Measurements from ENCODE around the gene SLC9A5. TPM values are rescaled to one million over a fixed set of nuclear protein-coding genes. Genes with fewer than 3 reads are reported as not detected.

The SLC9A5 gene
- total and polyA plus RNA-seq, 2 donors = 0.29 to 0.32 TPM

GRCh38 chr16:67265834-67266233, 17.1 kb downstream of the SLC9A5 start:
- DNase-seq (ENCODE audit: extremely low spot score) = no peak
- Histone ChIP-seq H3K36me3 (ENCODE audit: insufficient read depth) (no peaks in the 10 kb centered on the region), H3K4me3 (ENCODE audit: low read depth, low read length) (no peak overlapping the region), H3K27ac (ENCODE audit: low read depth) (no peak overlapping the region), H3K4me1 (ENCODE audit: insufficient read depth) (no peaks in the 10 kb centered on the region)
- WGBS = 73% methylated on average over 8 of the region's 8 CpGs

GRCh38 chr16:67268136-67268579, 19.4 kb downstream of the SLC9A5 start:
- Histone ChIP-seq H3K4me3 (ENCODE audit: low read depth, low read length) (no peak overlapping the region), H3K36me3 (ENCODE audit: insufficient read depth) (no peaks in the 10 kb centered on the region), H3K4me1 (ENCODE audit: insufficient read depth) (no peaks in the 10 kb centered on the region), H3K27ac (ENCODE audit: low read depth) (no peak overlapping the region)
- 52% methylated on average over 5 of the region's 5 CpGs for WGBS
- DNase-seq (ENCODE audit: extremely low spot score) = no peak

GRCh38 chr16:67269766-67270165, 21.0 kb downstream of the SLC9A5 start:
- no peaks in the 10 kb centered on the region for H3K4me1 ChIP-seq (ENCODE audit: insufficient read depth)
- H3K36me3 ChIP-seq (ENCODE audit: insufficient read depth) = no peaks in the 10 kb centered on the region
- WGBS = 51% methylated on average over 5 of the region's 5 CpGs
- no peak overlapping the region for H3K4me3 ChIP-seq (ENCODE audit: low read depth, low read length)
- no peak for DNase-seq (ENCODE audit: extremely low spot score)
- no peak overlapping the region for H3K27ac ChIP-seq (ENCODE audit: low read depth)

GRCh38 chr16:67270931-67271338, 22.2 kb downstream of the SLC9A5 start:
- Histone ChIP-seq H3K36me3 (ENCODE audit: insufficient read depth) (no peaks in the 10 kb centered on the region), H3K27ac (ENCODE audit: low read depth) (no peak overlapping the region), H3K4me3 (ENCODE audit: low read depth, low read length) (no peak overlapping the region), H3K4me1 (ENCODE audit: insufficient read depth) (no peaks in the 10 kb centered on the region)
- 79% methylated on average over 11 of the region's 11 CpGs for WGBS
- no peak for DNase-seq (ENCODE audit: extremely low spot score)

GRCh38 chr16:67271446-67271845, 22.7 kb downstream of the SLC9A5 start:
- DNase-seq (ENCODE audit: extremely low spot score) = no peak
- Histone ChIP-seq H3K4me3 (ENCODE audit: low read depth, low read length) (no peak overlapping the region), H3K27ac (ENCODE audit: low read depth) (no peak overlapping the region), H3K4me1 (ENCODE audit: insufficient read depth) (no peaks in the 10 kb centered on the region), H3K36me3 (ENCODE audit: insufficient read depth) (no peaks in the 10 kb centered on the region)
- WGBS = 89% methylated on average over 4 of the region's 4 CpGs

GRCh38 chr16:67275321-67275720, 26.5 kb downstream of the SLC9A5 start:
- WGBS = 82% methylated on average over 2 of the region's 2 CpGs
- no peak for DNase-seq (ENCODE audit: extremely low spot score)
- H3K36me3 ChIP-seq (ENCODE audit: insufficient read depth) = no peaks in the 10 kb centered on the region

GRCh38 chr16:67277294-67277998, 28.7 kb downstream of the SLC9A5 start:
- H3K4me3 ChIP-seq (ENCODE audit: low read depth, low read length) = no peak overlapping the region
- WGBS = 66% methylated on average over 4 of the region's 4 CpGs
- no peak for DNase-seq (ENCODE audit: extremely low spot score)
- no peaks in the 10 kb centered on the region for H3K36me3 ChIP-seq (ENCODE audit: insufficient read depth)
- H3K27ac ChIP-seq (ENCODE audit: low read depth) = peak overlapping the region; percentile 4
- H3K4me1 ChIP-seq (ENCODE audit: insufficient read depth) = no peaks in the 10 kb centered on the region

More at GRCh38 chr16:67275321-67275720, 26.5 kb downstream of the SLC9A5 start:
- Histone ChIP-seq H3K4me1 (ENCODE audit: insufficient read depth) (no peaks in the 10 kb centered on the region), H3K4me3 (ENCODE audit: low read depth, low read length) (no peak overlapping the region), H3K27ac (ENCODE audit: low read depth) (no peak overlapping the region)

- WGBS = 68% methylated on average over 13 of the region's 13 CpGs
- H3K27ac ChIP-seq (ENCODE audit: low read depth) = peak overlapping the region; percentile 4
- peak overlapping the region; percentile 62 for H3K4me3 ChIP-seq (ENCODE audit: low read depth, low read length)
- no peak for DNase-seq (ENCODE audit: extremely low spot score)
- no peaks in the 10 kb centered on the region for H3K4me1 ChIP-seq (ENCODE audit: insufficient read depth)
- no peaks in the 10 kb centered on the region for H3K36me3 ChIP-seq (ENCODE audit: insufficient read depth)
Observed at GRCh38 chr16:67277999-67278772, 29.4 kb downstream of the SLC9A5 start.

GRCh38 chr16:67278773-67279295, 30.1 kb downstream of the SLC9A5 start:
- WGBS = 4% methylated on average over 42 of the region's 42 CpGs
- Histone ChIP-seq H3K27ac (ENCODE audit: low read depth) (no peak overlapping the region), H3K4me1 (ENCODE audit: insufficient read depth) (no peaks in the 10 kb centered on the region), H3K4me3 (ENCODE audit: low read depth, low read length) (peak overlapping the region; percentile 62), H3K36me3 (ENCODE audit: insufficient read depth) (no peaks in the 10 kb centered on the region)
- no peak for DNase-seq (ENCODE audit: extremely low spot score)

GRCh38 chr16:67279296-67280089, 30.7 kb downstream of the SLC9A5 start, which contains the start of gene PLEKHG4:
PLEKHG4 (plus strand) TSS chr16:67279532; CDS start chr16:67280045, 513 bp downstream.
- Histone ChIP-seq H3K4me1 (ENCODE audit: insufficient read depth) (no peaks in the 10 kb centered on the region), H3K4me3 (ENCODE audit: low read depth, low read length) (peak within 1 kb of the TSS; percentile 62), H3K36me3 (ENCODE audit: insufficient read depth) (no peaks in the 10 kb centered on the region), H3K27ac (ENCODE audit: low read depth) (no peak within 1 kb of the TSS)
- no peak for DNase-seq (ENCODE audit: extremely low spot score)
- WGBS = 25% methylated on average over 82 of the region's 83 CpGs

- no peaks in the 10 kb centered on the region for H3K36me3 ChIP-seq (ENCODE audit: insufficient read depth)
- H3K4me1 ChIP-seq (ENCODE audit: insufficient read depth) = no peaks in the 10 kb centered on the region
- no peak for DNase-seq (ENCODE audit: extremely low spot score)
- no peak overlapping the region for H3K4me3 ChIP-seq (ENCODE audit: low read depth, low read length)
- no peak overlapping the region for H3K27ac ChIP-seq (ENCODE audit: low read depth)
- 92% methylated on average over 15 of the region's 15 CpGs for WGBS
Observed at GRCh38 chr16:67280090-67281015, 31.6 kb downstream of the SLC9A5 start.

- 93% methylated on average over 14 of the region's 14 CpGs for WGBS
- H3K4me3 ChIP-seq (ENCODE audit: low read depth, low read length) = no peak overlapping the region
- H3K36me3 ChIP-seq (ENCODE audit: insufficient read depth) = no peaks in the 10 kb centered on the region
- no peaks in the 10 kb centered on the region for H3K4me1 ChIP-seq (ENCODE audit: insufficient read depth)
- DNase-seq (ENCODE audit: extremely low spot score) = no peak
- H3K27ac ChIP-seq (ENCODE audit: low read depth) = no peak overlapping the region
Observed at GRCh38 chr16:67281536-67282446, 33.0 kb downstream of the SLC9A5 start.

Data from urinary bladder (tissue), 4 donors.